ENCODE data around the gene CDH4. TPM values are rescaled to one million over a fixed set of nuclear protein-coding genes. Genes with fewer than 3 reads are reported as not detected.

CDH4 gene
- total and polyA plus RNA-seq, 2 of the 13 experiments (the other 11 are each of a cell fraction or from before 2014, with no cell fraction given), result not detected

DNA sequence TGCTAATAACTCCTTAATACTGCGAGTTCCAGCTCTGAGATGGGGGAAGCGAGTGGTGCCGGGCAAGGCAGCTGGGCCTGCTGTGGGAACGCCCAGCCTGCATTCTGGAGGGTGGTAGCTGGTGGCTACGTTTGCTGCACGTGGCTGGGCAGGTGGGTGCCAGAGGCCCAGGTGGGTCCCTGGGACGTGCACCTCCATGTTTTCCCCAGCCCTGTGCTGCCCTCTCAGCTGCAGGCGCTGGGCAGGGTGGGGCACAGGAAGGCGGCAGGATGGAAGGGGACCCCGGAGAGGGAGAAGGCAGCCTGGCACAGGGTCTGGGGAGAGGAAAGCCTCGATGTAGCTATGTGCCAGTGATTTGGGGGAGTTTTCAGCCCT is 388.8 kb downstream of the CDH4 start:
- POLR2A ChIA-PET, result no interaction called here
- Histone ChIP-seq H3K4me2 (ENCODE audit: low read depth, low read length) (no peak overlapping the region), H3K27ac (ENCODE audit: extremely low read length, insufficient read depth, low read length) (no peak overlapping the region), H3K4me1 (ENCODE audit: insufficient read depth, low read length) (no peaks in the 10 kb centered on the region), H4K20me1 (ENCODE audit: insufficient read depth, low read length) (peaks cover 4% of the 10 kb centered on the region; the same call in 1 of the 2 replicates), H3K36me3 (replicated peaks in 1 of 2; ENCODE audit: control insufficient read depth in 1 of 2, insufficient read depth in 2 of 2, low read length in 2 of 2) (no peaks in the 10 kb centered on the region), H3K27me3 (ENCODE audit: control insufficient read depth in 1 of 2, insufficient read depth in 2 of 2, low read length in 2 of 2) (peaks cover 17 to 82% of the 10 kb centered on the region in 2 experiments), H3K4me3 (replicated peaks in 1 of 3; ENCODE audit: insufficient read depth in 1 of 3, low read depth in 2 of 3, low read length in 3 of 3) (no peak overlapping the region), H3K9me3 (ENCODE audit: low read length) (no peaks in the 10 kb centered on the region), H3K9ac (ENCODE audit: insufficient read depth, low read depth, low read length) (no peak overlapping the region), H2AFZ (ENCODE audit: low read length) (no peak overlapping the region), H3K79me2 (ENCODE audit: insufficient read depth, low read length) (no peaks in the 10 kb centered on the region)
- no peak for FAIRE-seq
- CTCF ChIA-PET (ENCODE audit: low intra/inter-chr PET ratio, low total read pairs), result no interaction called here
- WGBS (ENCODE audit: low lambda C conversion rate), result 11% methylated on average over 11 of the region's 11 CpGs
- intact Hi-C loops (cut with micrococcal nuclease; ENCODE audit: unreplicated experiment), result no loop called here
- DNase-seq (ENCODE audit: low spot score), result no peak
- in situ Hi-C loops (cut with HindIII; ENCODE audit: extremely low pct_ligation_motif_present, low pct_unique_long_range_greater_than_20kb), result no loop called here
- BruUV-seq (replicated peaks), result no TSS peak
- ATAC-seq, result no peak
- TF ChIP-seq U2AF2 (IDR thresholded peaks at IDR 0.05; ENCODE audit: low read depth, low read length) (no peak), ZNF12 (CRISPR knock-in tag; IDR thresholded peaks at IDR 0.05) (no peak), GABPA (IDR thresholded peaks at IDR 0.05; ENCODE audit: low read depth, low read length) (0 out of 2 replicates have a peak, but pooled peaks have one; percentile 8), GABPA (CRISPR knock-in tag; IDR thresholded peaks at IDR 0.05; ENCODE audit: low read depth) (no peak), SAFB2 (CRISPR knock-in tag; IDR thresholded peaks at IDR 0.05; ENCODE audit: borderline replicate concordance, low read depth) (no peak), ZNF230 (CRISPR knock-in tag; IDR thresholded peaks at IDR 0.05) (no peak)
- TF ChIP-seq, protein P1, sequence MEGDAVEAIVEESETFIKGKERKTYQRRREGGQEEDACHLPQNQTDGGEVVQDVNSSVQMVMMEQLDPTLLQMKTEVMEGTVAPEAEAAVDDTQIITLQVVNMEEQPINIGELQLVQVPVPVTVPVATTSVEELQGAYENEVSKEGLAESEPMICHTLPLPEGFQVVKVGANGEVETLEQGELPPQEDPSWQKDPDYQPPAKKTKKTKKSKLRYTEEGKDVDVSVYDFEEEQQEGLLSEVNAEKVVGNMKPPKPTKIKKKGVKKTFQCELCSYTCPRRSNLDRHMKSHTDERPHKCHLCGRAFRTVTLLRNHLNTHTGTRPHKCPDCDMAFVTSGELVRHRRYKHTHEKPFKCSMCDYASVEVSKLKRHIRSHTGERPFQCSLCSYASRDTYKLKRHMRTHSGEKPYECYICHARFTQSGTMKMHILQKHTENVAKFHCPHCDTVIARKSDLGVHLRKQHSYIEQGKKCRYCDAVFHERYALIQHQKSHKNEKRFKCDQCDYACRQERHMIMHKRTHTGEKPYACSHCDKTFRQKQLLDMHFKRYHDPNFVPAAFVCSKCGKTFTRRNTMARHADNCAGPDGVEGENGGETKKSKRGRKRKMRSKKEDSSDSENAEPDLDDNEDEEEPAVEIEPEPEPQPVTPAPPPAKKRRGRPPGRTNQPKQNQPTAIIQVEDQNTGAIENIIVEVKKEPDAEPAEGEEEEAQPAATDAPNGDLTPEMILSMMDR (CRISPR knock-in tag; IDR thresholded peaks at IDR 0.05), result no peak

Data from HepG2 (cell line).